ENCODE data around the gene AASDHPPT. TPM values are rescaled to one million over a fixed set of nuclear protein-coding genes. Genes with fewer than 3 reads are reported as not detected.

AASDHPPT gene
- total RNA-seq, 1 experiment from 2014 or later = 59.5 TPM

- TF ChIP-seq ATF3 (IDR thresholded peaks at IDR 0.05) (no peak), MAX (IDR thresholded peaks at IDR 0.05) (peak; percentile 24; the same call in 1 of the 2 replicates), ZFX (IDR thresholded peaks at IDR 0.05) (no peak), FOSL1 (IDR thresholded peaks at IDR 0.05; ENCODE audit: low read depth) (no peak), SRF (IDR thresholded peaks at IDR 0.05; ENCODE audit: low read depth) (no peak)
Measured at GRCh38 chr11:106076919-106077608, 398 bp upstream of the AASDHPPT start, which contains the start of gene KBTBD3 (continued).

GRCh38 chr11:106082096-106082495, 4.6 kb downstream of the AASDHPPT start:
- POLR2A ChIA-PET = no interaction called here
- no TSS peak for BruUV-seq (replicated peaks)
- Histone ChIP-seq H3K4me2 (ENCODE audit: low read length) (no peak overlapping the region), H3K36me3 (ENCODE audit: control insufficient read depth in 1 of 2, insufficient read depth in 2 of 2, low read length in 2 of 2) (peaks cover 16 to 25% of the 10 kb centered on the region in 2 experiments), H3K9me2 (ENCODE audit: insufficient read depth) (no peaks in the 10 kb centered on the region), H3K9ac (ENCODE audit: low read length) (no peak overlapping the region), H3K4me3 (replicated peaks in 1 of 2; ENCODE audit: low read depth in 1 of 2, low read length in 2 of 2) (no peak overlapping the region), H3K27me3 (ENCODE audit: insufficient read depth, low read length) (no peaks in the 10 kb centered on the region), H3K4me1 (ENCODE audit: control insufficient read depth in 1 of 2, insufficient read depth in 2 of 2, low read length in 2 of 2) (peaks cover 3 to 4% of the 10 kb centered on the region in 2 experiments; a peak in 2 of 4 replicates), H3K79me2 (ENCODE audit: insufficient read depth, low read length) (peaks cover 93% of the 10 kb centered on the region), H3K27ac (ENCODE audit: low read depth, low read length) (no peak overlapping the region), H2AFZ (ENCODE audit: low read depth, low read length, poor library complexity, severe bottlenecking) (no peak overlapping the region), H4K20me1 (ENCODE audit: insufficient read depth) (peaks cover 15% of the 10 kb centered on the region; the same call in 1 of the 2 replicates), H3K9me3 (ENCODE audit: control insufficient read depth in 1 of 2, insufficient read depth in 1 of 2, low read depth in 1 of 2, low read length in 2 of 2) (no peaks in the 10 kb centered on the region)
- RAD21 ChIA-PET (ENCODE audit: low non-redundant PET in 1 of 2, low total read pairs in 2 of 2, uncharacterized antibody in 2 of 2, unreplicated experiment in 2 of 2) = no interaction called here
- no peak for TF ChIP-seq POLR2A (IDR thresholded peaks at IDR 0.05; ENCODE audit: borderline replicate concordance, extremely low read depth, insufficient read depth, insufficient read length)
- TF ChIP-seq CTCF (IDR thresholded peaks at IDR 0.05 in 2 of 3, conservative IDR thresholded peaks at IDR 0.05 in 1 of 3; ENCODE audit: borderline replicate concordance in 1 of 3, insufficient read depth in 1 of 3, low read depth in 2 of 3, low read length in 2 of 3) = no peak
- no peak for TF ChIP-seq EZH2 (IDR thresholded peaks at IDR 0.05)
- no peak for TF ChIP-seq SRF (IDR thresholded peaks at IDR 0.05; ENCODE audit: low read depth)
- no peak for TF ChIP-seq CEBPB (IDR thresholded peaks at IDR 0.05; ENCODE audit: low read depth)
- TF ChIP-seq SIN3A (IDR thresholded peaks at IDR 0.05; ENCODE audit: low read depth) = no peak
- no peak for TF ChIP-seq FOSL1 (IDR thresholded peaks at IDR 0.05; ENCODE audit: low read depth)
- TF ChIP-seq ATF3 (IDR thresholded peaks at IDR 0.05) = no peak
- no peak for TF ChIP-seq EGR1 (IDR thresholded peaks at IDR 0.05; ENCODE audit: low read depth)
- TF ChIP-seq POLR2AphosphoS5 (IDR thresholded peaks at IDR 0.05; ENCODE audit: low read depth, low read length) = no peak
- ATAC-seq (no peak), DNase-seq (ENCODE audit: low read depth, low spot score) (no peak)
- intact Hi-C loops (cut with micrococcal nuclease) = no loop called here
- CTCF ChIA-PET = no interaction called here
